Measurements from ENCODE around the gene GLIS1.

The GLIS1 gene

DNA sequence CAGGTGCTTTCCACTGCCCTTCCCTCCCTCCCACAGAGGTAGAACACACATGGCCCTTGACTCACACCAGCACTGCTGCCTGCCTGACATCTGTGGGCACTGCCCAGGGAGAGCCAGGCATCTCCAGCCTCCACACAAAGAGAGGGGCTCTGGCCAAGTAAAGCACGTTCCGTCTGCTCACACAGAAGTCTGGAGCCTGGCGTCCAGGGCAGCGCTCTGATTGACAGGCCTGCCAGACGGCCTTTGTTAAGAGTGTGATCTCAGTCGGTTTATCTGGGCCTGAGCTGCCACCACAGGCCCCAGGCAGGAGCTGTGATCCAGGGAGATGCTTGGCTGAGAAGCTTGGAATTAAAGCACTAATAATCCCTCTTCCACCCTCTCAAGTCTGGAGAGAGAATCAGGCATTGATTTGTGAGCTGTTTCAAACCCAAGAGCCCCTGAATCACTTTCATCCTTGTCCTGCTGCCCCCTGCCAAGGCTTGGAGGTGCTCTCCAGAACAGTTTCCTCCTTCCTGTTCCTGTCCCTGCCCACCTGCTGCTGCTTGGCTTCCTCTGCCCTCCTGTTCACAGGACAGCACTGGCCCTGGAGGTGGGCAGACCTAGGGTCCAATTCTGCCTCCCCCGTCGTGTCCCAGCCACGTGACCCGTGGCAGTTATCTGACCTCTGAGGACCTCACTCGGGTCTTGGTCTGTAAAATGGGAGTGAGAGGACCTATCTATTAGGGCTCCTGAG, 276.0 kb downstream of the GLIS1 start:
- H3K27ac ChIP-seq (ENCODE audit: insufficient read depth, low read length, poor library complexity, severe bottlenecking), result no peak overlapping the region
- no peaks in the 10 kb centered on the region for H3K36me3 ChIP-seq (ENCODE audit: control insufficient read depth, insufficient read depth, low read length)
- no peaks in the 10 kb centered on the region for H3K27me3 ChIP-seq (replicated peaks; ENCODE audit: control insufficient read depth, insufficient read depth, low read length, poor library complexity, severe bottlenecking)
- no peaks in the 10 kb centered on the region for H3K4me1 ChIP-seq (ENCODE audit: control insufficient read depth, insufficient read depth, low read length, poor library complexity, severe bottlenecking)
- no peak for DNase-seq
- no peak overlapping the region for H3K4me3 ChIP-seq (ENCODE audit: insufficient read depth, low read depth, low read length, poor library complexity, severe bottlenecking)
- no peaks in the 10 kb centered on the region for H3K9me3 ChIP-seq (ENCODE audit: control insufficient read depth, low read length)

DNA sequence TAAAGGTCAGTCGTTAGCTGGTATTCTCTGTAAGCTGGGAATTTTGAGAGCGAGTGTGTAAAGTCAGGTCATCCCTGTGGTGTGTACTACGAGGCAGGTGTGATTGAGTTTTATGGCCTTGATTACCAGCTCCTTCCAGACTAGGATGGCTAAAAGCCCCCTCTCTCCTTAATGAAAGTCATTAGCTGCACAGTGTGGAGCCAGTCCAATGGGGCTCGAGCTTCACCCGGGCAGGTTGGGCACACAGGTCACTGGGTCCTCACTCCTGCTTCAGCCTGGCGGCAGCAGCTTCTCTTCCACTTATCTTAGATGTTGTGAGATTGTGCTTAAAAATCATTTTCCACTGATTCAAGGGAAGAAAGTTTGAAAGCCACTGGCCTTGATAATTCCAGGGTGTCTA, 276.8 kb downstream of the GLIS1 start:
- H3K9me3 ChIP-seq (ENCODE audit: control insufficient read depth, low read length), result no peaks in the 10 kb centered on the region
- H3K4me1 ChIP-seq (ENCODE audit: control insufficient read depth, insufficient read depth, low read length, poor library complexity, severe bottlenecking), result no peaks in the 10 kb centered on the region
- H3K36me3 ChIP-seq (ENCODE audit: control insufficient read depth, insufficient read depth, low read length), result no peaks in the 10 kb centered on the region
- H3K27ac ChIP-seq (ENCODE audit: insufficient read depth, low read length, poor library complexity, severe bottlenecking), result no peak overlapping the region
- no peaks in the 10 kb centered on the region for H3K27me3 ChIP-seq (replicated peaks; ENCODE audit: control insufficient read depth, insufficient read depth, low read length, poor library complexity, severe bottlenecking)
- no peak overlapping the region for H3K4me3 ChIP-seq (ENCODE audit: insufficient read depth, low read depth, low read length, poor library complexity, severe bottlenecking)
- no peak for DNase-seq

DNA sequence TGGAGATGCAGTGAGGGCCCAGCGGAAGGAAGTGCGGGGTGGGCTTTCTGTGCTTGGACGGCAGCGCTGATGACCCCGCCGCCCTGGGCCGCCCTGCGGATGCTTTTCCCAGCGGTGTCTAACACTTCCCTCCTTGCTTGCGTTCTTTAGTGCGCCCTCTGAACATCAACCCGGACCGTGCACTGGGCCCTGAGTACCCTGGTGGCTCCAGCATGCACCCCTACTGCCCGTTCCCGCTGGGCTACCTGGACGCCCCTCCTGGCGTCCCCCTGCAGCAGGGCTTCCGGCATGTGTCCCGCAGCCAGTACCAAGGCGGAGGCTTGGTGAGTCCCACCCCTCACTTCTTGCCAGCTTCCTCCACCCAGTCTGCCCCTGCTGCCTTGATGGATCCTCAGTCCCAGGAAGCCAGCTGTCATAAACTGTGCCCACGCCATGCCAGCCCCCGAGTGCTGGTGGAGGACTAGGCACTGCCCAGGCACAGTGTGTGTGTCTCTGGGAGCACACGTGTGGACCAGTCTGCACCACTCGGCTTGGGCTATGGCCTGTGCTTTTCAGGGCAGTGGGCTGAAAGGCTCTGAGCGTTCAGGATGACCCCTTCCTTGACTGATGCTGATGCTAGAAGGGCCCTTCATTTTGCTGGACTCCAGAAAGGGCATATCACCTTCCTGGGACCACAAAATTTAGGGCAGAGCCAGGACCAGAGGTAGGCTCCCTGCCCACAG, 277.5 kb downstream of the GLIS1 start:
- no peaks in the 10 kb centered on the region for H3K27me3 ChIP-seq (replicated peaks; ENCODE audit: control insufficient read depth, insufficient read depth, low read length, poor library complexity, severe bottlenecking)
- DNase-seq, result no peak

DNA sequence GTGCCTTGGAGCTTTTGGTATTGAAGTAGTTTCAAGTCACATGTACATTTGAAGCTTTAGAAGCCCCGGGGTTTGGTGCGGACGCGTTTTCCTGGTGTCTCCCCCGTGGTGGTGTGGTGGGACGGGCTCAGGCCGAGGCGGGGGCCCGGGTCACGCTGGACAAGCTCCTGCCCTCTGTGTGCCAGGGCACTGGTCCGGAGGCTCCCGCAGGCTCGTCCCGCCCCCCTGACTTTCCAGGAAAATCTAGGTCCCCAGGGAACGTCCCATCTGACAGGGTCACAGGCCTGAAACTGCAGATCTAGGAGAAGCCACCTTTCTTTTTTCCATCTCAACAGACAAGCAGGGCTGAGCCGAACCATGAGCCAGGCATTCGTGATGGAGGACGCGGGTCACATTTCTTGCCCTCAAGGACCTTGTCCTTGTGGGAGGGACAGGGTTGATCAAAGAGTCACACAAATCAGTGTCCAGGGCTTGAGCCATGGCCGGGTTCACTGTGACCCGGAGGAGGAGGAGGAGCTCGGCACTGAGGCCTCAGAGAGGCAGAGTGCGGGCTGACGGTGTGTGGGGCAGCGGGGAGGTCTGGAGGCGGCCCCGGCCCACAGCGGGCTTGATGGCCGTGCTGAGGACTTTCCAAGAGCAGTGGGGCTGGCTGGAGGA, 278.2 kb downstream of the GLIS1 start:
- Histone ChIP-seq H3K4me1 (ENCODE audit: control insufficient read depth, insufficient read depth, low read length, poor library complexity, severe bottlenecking) (no peaks in the 10 kb centered on the region), H3K36me3 (ENCODE audit: control insufficient read depth, insufficient read depth, low read length) (no peaks in the 10 kb centered on the region), H3K27me3 (replicated peaks; ENCODE audit: control insufficient read depth, insufficient read depth, low read length, poor library complexity, severe bottlenecking) (no peaks in the 10 kb centered on the region), H3K27ac (ENCODE audit: insufficient read depth, low read length, poor library complexity, severe bottlenecking) (no peak overlapping the region), H3K4me3 (ENCODE audit: insufficient read depth, low read depth, low read length, poor library complexity, severe bottlenecking) (no peak overlapping the region), H3K9me3 (ENCODE audit: control insufficient read depth, low read length) (no peaks in the 10 kb centered on the region)
- no peak for DNase-seq

More for the DNA sequence above, 277.5 kb downstream of the GLIS1 start:
- no peak overlapping the region for H3K27ac ChIP-seq (ENCODE audit: insufficient read depth, low read length, poor library complexity, severe bottlenecking)
- no peaks in the 10 kb centered on the region for H3K9me3 ChIP-seq (ENCODE audit: control insufficient read depth, low read length)
- H3K4me3 ChIP-seq (ENCODE audit: insufficient read depth, low read depth, low read length, poor library complexity, severe bottlenecking), result no peak overlapping the region
- no peaks in the 10 kb centered on the region for H3K36me3 ChIP-seq (ENCODE audit: control insufficient read depth, insufficient read depth, low read length)
- H3K4me1 ChIP-seq (ENCODE audit: control insufficient read depth, insufficient read depth, low read length, poor library complexity, severe bottlenecking), result no peaks in the 10 kb centered on the region

DNA sequence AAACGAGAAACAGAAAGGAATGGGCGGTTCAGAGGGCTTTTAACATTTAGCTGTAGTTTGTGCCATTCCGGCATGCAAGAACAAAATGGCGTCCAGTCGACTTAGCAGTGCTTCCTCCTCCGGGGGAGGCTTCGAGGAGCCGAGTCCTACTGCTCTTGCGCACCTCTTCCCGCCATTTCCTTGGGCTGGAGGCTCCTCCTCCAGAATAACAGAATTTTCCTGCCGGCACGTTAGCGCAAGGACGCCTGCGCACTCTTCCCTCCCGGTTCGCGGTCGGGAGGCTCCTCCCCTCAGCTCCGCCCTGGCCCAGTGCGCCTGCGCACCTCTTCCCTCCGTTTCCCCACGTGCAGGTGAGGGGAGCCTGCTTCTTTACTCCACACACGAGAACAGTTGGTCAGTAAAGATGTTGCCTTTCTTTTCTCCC, 278.7 kb downstream of the GLIS1 start:
- Histone ChIP-seq H3K36me3 (ENCODE audit: control insufficient read depth, insufficient read depth, low read length) (no peaks in the 10 kb centered on the region), H3K27me3 (replicated peaks; ENCODE audit: control insufficient read depth, insufficient read depth, low read length, poor library complexity, severe bottlenecking) (no peaks in the 10 kb centered on the region), H3K4me1 (ENCODE audit: control insufficient read depth, insufficient read depth, low read length, poor library complexity, severe bottlenecking) (no peaks in the 10 kb centered on the region), H3K27ac (ENCODE audit: insufficient read depth, low read length, poor library complexity, severe bottlenecking) (no peak overlapping the region), H3K4me3 (ENCODE audit: insufficient read depth, low read depth, low read length, poor library complexity, severe bottlenecking) (no peak overlapping the region), H3K9me3 (ENCODE audit: control insufficient read depth, low read length) (no peaks in the 10 kb centered on the region)
- no peak for DNase-seq

DNA sequence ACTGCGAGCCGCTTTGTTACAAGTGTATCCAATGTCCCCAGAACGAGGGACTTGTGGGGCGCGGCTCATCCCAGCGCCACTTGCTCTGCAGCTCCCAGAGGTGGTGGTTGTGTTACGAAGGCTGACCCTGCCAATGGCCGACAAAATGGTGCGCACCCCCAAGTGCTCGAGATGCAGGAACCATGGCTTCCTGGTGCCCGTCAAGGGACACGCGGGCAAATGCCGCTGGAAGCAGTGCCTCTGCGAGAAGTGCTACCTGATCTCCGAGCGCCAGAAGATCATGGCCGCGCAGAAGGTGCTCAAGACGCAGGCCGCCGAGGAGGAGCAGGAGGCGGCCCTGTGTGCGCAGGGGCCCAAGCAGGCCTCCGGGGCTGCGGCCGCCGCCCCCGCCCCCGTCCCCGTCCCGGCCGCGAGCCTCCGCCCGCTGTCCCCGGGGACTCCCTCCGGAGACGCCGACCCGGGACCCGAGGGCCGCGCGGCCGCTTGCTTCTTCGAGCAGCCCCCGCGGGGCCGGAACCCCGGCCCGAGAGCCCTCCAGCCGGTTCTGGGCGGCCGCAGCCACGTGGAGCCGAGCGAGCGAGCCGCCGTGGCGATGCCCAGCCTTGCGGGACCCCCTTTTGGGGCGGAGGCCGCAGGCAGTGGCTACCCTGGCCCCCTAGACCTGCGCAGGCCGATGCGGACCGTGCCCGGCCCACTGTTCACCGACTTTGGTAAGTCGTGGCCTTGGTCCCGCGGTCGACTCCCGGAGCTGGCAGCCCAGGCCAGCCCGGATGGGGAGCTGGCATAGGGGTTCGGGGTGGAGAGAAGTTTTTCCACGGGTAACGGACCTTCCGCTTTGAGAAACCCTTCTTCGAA, 279.4 kb downstream of the GLIS1 start, which contains the start of gene DMRTB1:
Gene DMRTB1 (plus strand): TSS at position 79 of the 855 bp plus-strand sequence. CDS start 55 bp downstream, at position 134.
- Histone ChIP-seq H3K4me3 (ENCODE audit: insufficient read depth, low read depth, low read length, poor library complexity, severe bottlenecking) (no peak within 1 kb of the TSS), H3K4me1 (ENCODE audit: control insufficient read depth, insufficient read depth, low read length, poor library complexity, severe bottlenecking) (no peaks in the 10 kb centered on the region), H3K36me3 (ENCODE audit: control insufficient read depth, insufficient read depth, low read length) (no peaks in the 10 kb centered on the region), H3K9me3 (ENCODE audit: control insufficient read depth, low read length) (no peaks in the 10 kb centered on the region), H3K27me3 (replicated peaks; ENCODE audit: control insufficient read depth, insufficient read depth, low read length, poor library complexity, severe bottlenecking) (no peaks in the 10 kb centered on the region), H3K27ac (ENCODE audit: insufficient read depth, low read length, poor library complexity, severe bottlenecking) (no peak within 1 kb of the TSS)
- no peak for DNase-seq

DNA sequence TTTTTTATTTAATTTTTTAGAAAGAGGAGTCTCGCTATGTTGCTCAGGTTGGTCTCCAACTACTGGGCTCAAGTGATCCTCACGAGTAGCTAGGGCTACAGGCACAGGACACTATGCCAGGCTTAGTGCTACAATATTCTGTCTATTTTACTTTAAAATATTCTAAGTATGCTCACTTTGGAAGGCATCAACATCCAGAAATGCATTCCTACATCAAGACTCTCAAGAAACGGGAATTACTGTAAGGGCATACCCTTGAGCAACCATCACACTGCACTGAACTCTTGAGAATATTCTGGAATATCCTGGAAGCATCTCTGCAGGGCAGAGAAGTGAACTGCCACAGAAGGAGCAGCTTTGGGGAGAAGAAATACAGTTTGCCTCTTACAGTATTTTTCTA, 280.3 kb downstream of the GLIS1 start:
- no peaks in the 10 kb centered on the region for H3K9me3 ChIP-seq (ENCODE audit: control insufficient read depth, low read length)
- no peaks in the 10 kb centered on the region for H3K27me3 ChIP-seq (replicated peaks; ENCODE audit: control insufficient read depth, insufficient read depth, low read length, poor library complexity, severe bottlenecking)
- no peak overlapping the region for H3K4me3 ChIP-seq (ENCODE audit: insufficient read depth, low read depth, low read length, poor library complexity, severe bottlenecking)
- no peak for DNase-seq
- H3K27ac ChIP-seq (ENCODE audit: insufficient read depth, low read length, poor library complexity, severe bottlenecking), result no peak overlapping the region
- no peaks in the 10 kb centered on the region for H3K36me3 ChIP-seq (ENCODE audit: control insufficient read depth, insufficient read depth, low read length)
- no peaks in the 10 kb centered on the region for H3K4me1 ChIP-seq (ENCODE audit: control insufficient read depth, insufficient read depth, low read length, poor library complexity, severe bottlenecking)

Data from effector memory CD4-positive, alpha-beta T cell (primary cell).